MCF 10A (cell line): ENCODE measurements around the gene CAPG. TPM values are rescaled to one million over a fixed set of nuclear protein-coding genes. Genes with fewer than 3 reads are reported as not detected.

Experiments used
- BruUV-seq: library from RNA; stranded (reverse); fragments of 400-500 nt; replicated peaks from 2 replicates; lab custom pipeline; 2021; lab: Mats Ljungman, UMichigan
- CTCF ChIA-PET: fragments of 300-600 bp; sonication (Branson Sonifier 250); formaldehyde crosslinking; extraction: SDS; loops from one replicate; lab custom pipeline; 2021; ENCODE audit warnings: antibody characterized with exemption, inconsistent platforms; lab: Yijun Ruan, JAX
- POLR2A ChIA-PET: fragments of 300-600, 350-650 bp; sonication (Branson Sonifier 250); formaldehyde crosslinking; extraction: SDS; loops from one replicate; lab custom pipeline; 2020; ENCODE audit warnings: antibody characterized with exemption, inconsistent platforms; lab: Yijun Ruan, JAX
- DNase-seq: peaks from one replicate; pipeline ENCODE4 v3.0.0-alpha.2; 2018; ENCODE audit not compliant: unreplicated experiment
- H3K27ac Mint-ChIP-seq: one replicate; pipeline ENCODE4 v1.8.0; 2022; ENCODE audit warnings: mild to moderate bottlenecking, low read depth, mixed read lengths; ENCODE audit not compliant: unreplicated experiment
- H3K27me3 Mint-ChIP-seq: one replicate; pipeline ENCODE4 v1.8.0; 2022; ENCODE audit warnings: mixed read lengths; ENCODE audit not compliant: insufficient read depth, unreplicated experiment
- H3K36me3 Mint-ChIP-seq: one replicate; pipeline ENCODE4 v1.8.0; 2022; ENCODE audit warnings: mild to moderate bottlenecking, moderate library complexity, mixed read lengths; ENCODE audit not compliant: insufficient read depth, unreplicated experiment
- H3K4me1 Mint-ChIP-seq: one replicate; pipeline ENCODE4 v1.8.0; 2022; ENCODE audit warnings: mixed read lengths; ENCODE audit not compliant: insufficient read depth, unreplicated experiment
- H3K4me3 Mint-ChIP-seq: one replicate; pipeline ENCODE4 v1.8.0; 2022; ENCODE audit warnings: mild to moderate bottlenecking, moderate library complexity, mixed read lengths; ENCODE audit not compliant: unreplicated experiment
- H3K9me3 Mint-ChIP-seq: one replicate; pipeline ENCODE4 v1.8.0; 2022; ENCODE audit warnings: mixed read lengths; ENCODE audit not compliant: unreplicated experiment
- CTCF ChIP-seq: fragments of 200-600 bp; IDR thresholded peaks from one replicate; pipeline ENCODE4 v1.8.0; 2022; ENCODE audit warnings: antibody characterized with exemption, mild to moderate bottlenecking; ENCODE audit not compliant: unreplicated experiment
- intact Hi-C: fragments of 100-400 bp; cut with micrococcal nuclease; formaldehyde crosslinking; loops from 2 replicates; pipeline ENCODE4 v1.14.1; 2022
- total RNA-seq: library from RNA; stranded (reverse); gene quantifications from 2 replicates; pipeline ENCODE4 v1.2.3, GENCODE V29; 2022

The CAPG gene
- total RNA-seq, 1 experiment from 2014 or later = 188 TPM

DNA sequence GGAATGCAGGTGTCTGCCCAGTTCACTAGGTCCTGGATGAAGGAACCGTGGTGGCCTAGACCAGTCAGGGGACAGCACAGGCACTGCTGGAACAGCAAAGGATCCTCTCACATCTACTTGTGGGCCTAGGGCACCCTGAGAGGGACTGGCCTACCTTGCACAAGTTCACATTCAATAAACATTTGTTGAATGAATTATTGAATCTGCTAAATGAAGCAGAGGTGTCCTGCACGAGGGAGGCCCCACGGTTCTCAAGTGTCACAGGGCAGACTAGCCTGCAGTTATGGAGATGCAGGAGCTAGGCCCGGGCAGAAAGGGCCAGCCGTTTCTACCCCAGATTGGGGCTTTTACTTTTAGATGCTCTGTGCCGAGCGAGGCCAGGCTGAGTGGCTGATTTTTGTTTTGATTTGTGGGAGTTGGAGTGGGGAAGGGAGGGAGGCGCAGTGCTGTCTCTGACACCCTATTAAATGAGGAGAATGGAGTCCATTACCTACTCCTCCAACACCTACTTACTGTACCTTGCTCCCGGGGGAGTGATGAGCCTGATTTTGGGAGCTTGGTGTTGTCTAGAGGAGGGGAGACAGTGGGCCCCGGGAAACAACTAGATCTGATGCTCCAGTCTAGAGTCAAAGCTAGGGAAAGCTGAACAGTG, 26.8 kb upstream of the CAPG start:
- peaks cover 31% of the 10 kb centered on the region for H3K4me1 Mint-ChIP-seq
- H3K27me3 Mint-ChIP-seq = no peaks in the 10 kb centered on the region
- no peaks in the 10 kb centered on the region for H3K9me3 Mint-ChIP-seq
- H3K4me3 Mint-ChIP-seq = peak overlapping the region; percentile 71
- intact Hi-C loops = no loop called here
- CTCF ChIA-PET = interaction anchor here (0.7 to 1.4 kb wide), 7 partner anchors 8 to 119 kb away, joined by 3 to 5 read pairs (median 3); partner anchors contain the start of gene MAT2A
- no peak for TF ChIP-seq CTCF
- peak overlapping the region; percentile 77 for H3K27ac Mint-ChIP-seq
- TSS peak; percentile 77 for BruUV-seq
- H3K36me3 Mint-ChIP-seq = no peaks in the 10 kb centered on the region
- no peak for DNase-seq
- POLR2A ChIA-PET = interaction anchor here (0.6 to 16.8 kb wide), 21 partner anchors 9 to 359 kb away, joined by 3 to 287 read pairs (median 5); partner anchors contain the start of genes ELMOD3, MAT2A, RETSAT and RNF181

- no peak for DNase-seq
- Mint-ChIP-seq H3K27me3 (no peaks in the 10 kb centered on the region), H3K36me3 (no peaks in the 10 kb centered on the region), H3K4me3 (no peak overlapping the region), H3K4me1 (peaks cover 31% of the 10 kb centered on the region), H3K9me3 (no peaks in the 10 kb centered on the region), H3K27ac (peak overlapping the region; percentile 77)
- CTCF ChIA-PET = interaction anchor here (0.7 to 1.4 kb wide), 3 partner anchors 66 to 103 kb away, joined by 3 to 5 read pairs (median 3); partner anchors contain the start of gene MAT2A
- no peak for TF ChIP-seq CTCF
- POLR2A ChIA-PET = interaction anchor here (0.6 to 16.8 kb wide), 12 partner anchors 11 to 359 kb away, joined by 3 to 287 read pairs (median 10); partner anchors contain the start of genes MAT2A, RNF181 and SH2D6
- no TSS peak for BruUV-seq
- intact Hi-C loops = no loop called here
Observed at GRCh38 chr2:85435981-85436835, 26.0 kb upstream of the CAPG start.

DNA sequence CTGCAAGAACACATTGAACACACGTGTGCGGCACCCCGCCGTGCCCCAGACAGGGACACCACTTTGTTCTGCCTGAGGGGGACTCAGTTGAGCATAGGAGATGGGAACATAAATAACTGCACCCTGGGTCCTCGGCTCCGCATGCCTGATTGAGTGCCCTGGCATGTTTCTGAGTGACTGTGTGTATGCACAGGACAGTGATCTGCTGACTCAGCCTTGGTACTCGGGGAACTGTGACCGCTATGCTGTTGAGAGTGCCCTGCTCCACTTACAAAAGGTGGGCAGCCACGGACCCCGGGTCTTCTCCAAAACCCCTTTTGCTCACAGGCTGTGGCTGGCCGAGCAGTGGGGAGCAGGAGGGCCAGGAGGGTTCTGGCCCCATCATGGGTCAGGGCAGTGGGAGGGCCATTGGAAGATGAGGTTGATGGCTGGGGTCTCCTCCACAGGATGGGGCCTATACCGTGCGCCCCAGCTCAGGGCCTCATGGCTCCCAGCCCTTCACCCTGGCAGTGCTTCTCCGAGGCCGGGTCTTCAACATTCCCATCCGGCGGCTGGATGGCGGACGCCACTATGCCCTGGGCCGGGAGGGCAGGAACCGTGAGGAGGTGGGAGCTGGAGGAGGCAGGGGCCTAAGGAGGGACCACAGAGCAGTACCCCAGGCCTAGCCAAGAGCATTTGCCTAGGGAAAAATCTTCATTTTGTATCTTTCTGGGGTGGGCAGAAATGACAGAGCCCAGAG, 25.2 kb upstream of the CAPG start:
- Mint-ChIP-seq H3K27ac (no peak overlapping the region), H3K27me3 (no peaks in the 10 kb centered on the region), H3K4me1 (peaks cover 31% of the 10 kb centered on the region), H3K4me3 (no peak overlapping the region), H3K9me3 (no peaks in the 10 kb centered on the region), H3K36me3 (no peaks in the 10 kb centered on the region)
- DNase-seq = no peak
- TF ChIP-seq CTCF = no peak
- intact Hi-C loops = no loop called here
- BruUV-seq = no TSS peak
- ChIA-PET CTCF (interaction anchor here (0.7 to 1.4 kb wide), 2 partner anchors 80 to 103 kb away, joined by 3 to 5 read pairs; partner anchors contain the start of gene MAT2A), POLR2A (interaction anchor here (0.6 to 16.8 kb wide), 6 partner anchors 12 to 160 kb away, joined by 3 to 287 read pairs (median 4); partner anchors contain the start of genes MAT2A, RNF181 and VAMP8)
